Fibroblast of pulmonary artery (primary cell): ENCODE results near the gene IPO13.

Experiments used
- DNase-seq: peaks from one replicate; pipeline ENCODE4 v3.0.0-alpha.2; 2010; ENCODE audit warnings: low read depth
- H3K4me3 ChIP-seq: replicated peaks from 2 replicates; pipeline ENCODE4 v1.5.1; 2011; ENCODE audit warnings: low read depth, mild to moderate bottlenecking, control low read depth, low read length, moderate library complexity
- TF ChIP-seq, protein P1 (sequence below): IDR thresholded peaks from 2 replicates; pipeline ENCODE4 v1.5.1; 2011; ENCODE audit warnings: mild to moderate bottlenecking, control low read depth, low read length, inconsistent platforms; ENCODE audit errors: missing control alignments

Gene IPO13, protein sequence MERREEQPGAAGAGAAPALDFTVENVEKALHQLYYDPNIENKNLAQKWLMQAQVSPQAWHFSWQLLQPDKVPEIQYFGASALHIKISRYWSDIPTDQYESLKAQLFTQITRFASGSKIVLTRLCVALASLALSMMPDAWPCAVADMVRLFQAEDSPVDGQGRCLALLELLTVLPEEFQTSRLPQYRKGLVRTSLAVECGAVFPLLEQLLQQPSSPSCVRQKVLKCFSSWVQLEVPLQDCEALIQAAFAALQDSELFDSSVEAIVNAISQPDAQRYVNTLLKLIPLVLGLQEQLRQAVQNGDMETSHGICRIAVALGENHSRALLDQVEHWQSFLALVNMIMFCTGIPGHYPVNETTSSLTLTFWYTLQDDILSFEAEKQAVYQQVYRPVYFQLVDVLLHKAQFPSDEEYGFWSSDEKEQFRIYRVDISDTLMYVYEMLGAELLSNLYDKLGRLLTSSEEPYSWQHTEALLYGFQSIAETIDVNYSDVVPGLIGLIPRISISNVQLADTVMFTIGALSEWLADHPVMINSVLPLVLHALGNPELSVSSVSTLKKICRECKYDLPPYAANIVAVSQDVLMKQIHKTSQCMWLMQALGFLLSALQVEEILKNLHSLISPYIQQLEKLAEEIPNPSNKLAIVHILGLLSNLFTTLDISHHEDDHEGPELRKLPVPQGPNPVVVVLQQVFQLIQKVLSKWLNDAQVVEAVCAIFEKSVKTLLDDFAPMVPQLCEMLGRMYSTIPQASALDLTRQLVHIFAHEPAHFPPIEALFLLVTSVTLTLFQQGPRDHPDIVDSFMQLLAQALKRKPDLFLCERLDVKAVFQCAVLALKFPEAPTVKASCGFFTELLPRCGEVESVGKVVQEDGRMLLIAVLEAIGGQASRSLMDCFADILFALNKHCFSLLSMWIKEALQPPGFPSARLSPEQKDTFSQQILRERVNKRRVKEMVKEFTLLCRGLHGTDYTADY

DNA sequence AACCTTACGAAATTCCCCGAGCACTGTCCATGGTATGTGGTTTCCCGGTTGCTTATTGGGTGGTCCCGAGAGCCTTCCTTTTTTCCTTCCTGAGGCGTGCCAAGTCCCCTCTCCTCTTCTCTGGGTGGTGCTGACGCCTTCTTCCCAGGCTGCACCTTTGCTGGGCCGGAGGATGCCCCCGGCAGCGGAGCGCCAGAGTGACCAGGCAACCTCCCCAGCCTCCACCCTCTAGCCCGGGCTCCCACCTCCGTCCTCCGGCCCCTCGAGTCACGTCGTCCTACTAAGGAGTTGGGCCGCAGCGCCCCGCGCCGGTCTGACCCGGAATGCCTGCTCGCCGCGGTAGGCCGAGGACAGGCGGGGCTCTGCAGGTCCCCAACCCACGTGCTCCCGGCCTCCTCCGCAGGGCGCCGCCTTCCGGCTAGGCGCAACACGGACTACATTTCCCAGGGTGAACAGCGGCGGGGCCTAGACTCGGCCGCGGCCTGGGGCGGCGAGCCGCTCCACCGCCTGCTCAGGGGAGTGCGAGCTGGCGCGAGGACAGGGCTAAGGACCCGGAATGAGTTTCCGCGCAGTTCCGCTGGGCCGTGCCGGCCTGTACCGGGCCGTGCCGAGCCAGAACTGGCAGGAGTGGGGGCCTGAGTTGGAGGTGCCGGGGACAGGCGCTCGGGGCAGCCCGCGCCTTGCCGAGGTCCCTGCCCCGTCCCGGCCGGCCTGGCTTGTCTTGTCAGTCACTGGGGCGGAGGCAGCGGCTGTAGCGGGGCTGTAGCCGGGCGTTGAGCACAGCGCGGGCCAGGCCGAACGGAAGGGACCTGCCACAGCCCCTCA, at the start of gene IPO13:
Gene IPO13 (plus strand): TSS at position 715 of the 825 bp plus-strand sequence. CDS start 651 bp downstream, outside the sequence.
- H3K4me3 ChIP-seq, result peak within 1 kb of the TSS; percentile 92
- TF ChIP-seq, protein P1, sequence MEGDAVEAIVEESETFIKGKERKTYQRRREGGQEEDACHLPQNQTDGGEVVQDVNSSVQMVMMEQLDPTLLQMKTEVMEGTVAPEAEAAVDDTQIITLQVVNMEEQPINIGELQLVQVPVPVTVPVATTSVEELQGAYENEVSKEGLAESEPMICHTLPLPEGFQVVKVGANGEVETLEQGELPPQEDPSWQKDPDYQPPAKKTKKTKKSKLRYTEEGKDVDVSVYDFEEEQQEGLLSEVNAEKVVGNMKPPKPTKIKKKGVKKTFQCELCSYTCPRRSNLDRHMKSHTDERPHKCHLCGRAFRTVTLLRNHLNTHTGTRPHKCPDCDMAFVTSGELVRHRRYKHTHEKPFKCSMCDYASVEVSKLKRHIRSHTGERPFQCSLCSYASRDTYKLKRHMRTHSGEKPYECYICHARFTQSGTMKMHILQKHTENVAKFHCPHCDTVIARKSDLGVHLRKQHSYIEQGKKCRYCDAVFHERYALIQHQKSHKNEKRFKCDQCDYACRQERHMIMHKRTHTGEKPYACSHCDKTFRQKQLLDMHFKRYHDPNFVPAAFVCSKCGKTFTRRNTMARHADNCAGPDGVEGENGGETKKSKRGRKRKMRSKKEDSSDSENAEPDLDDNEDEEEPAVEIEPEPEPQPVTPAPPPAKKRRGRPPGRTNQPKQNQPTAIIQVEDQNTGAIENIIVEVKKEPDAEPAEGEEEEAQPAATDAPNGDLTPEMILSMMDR, result peak; percentile 42
- DNase-seq, result peak; percentile 96

DNA sequence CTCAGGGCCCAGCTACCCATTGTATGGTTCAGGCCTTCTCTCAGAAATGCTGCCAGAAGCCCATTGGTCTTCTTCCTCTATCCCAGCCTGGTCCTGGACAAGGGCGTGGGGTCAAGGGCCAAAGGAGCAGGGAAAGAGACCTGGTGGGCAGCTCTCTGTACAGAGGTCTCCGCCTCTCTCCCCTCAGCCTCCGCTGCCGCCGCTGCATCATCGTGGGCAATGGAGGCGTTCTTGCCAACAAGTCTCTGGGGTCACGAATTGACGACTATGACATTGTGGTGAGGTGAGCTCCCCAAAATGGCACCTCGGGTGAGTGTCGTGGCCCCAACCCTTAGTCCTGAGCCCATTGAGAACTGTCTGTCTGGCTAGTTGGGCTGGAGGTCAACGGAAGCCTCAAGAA, 47.8 kb upstream of the IPO13 start:
- TF ChIP-seq, protein P1, result no peak
- H3K4me3 ChIP-seq, result no peak overlapping the region

DNA sequence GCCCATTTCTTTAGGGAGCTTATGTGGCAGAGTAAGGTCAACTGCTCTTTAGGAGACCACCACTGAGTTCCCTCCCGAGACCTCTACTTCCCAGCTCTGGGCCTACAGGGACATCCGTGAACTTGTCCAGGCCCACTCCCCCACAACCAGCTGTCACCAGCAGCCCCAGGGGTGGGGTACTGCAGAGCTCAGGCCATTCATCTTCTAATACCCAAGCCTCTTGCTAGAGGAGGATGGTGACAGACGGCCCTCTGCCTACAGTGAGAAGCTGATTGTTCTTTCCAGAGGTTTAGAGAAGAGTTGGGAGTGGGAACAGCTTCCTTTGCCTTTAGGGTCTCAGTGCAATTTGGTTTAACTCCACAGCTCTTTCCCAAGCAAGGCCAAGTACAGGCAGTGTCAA, 46.4 kb upstream of the IPO13 start:
- H3K4me3 ChIP-seq, result no peak overlapping the region
- DNase-seq, result no peak
- TF ChIP-seq, protein P1, result no peak

More for the DNA sequence above, 47.8 kb upstream of the IPO13 start:
- no peak for DNase-seq

DNA sequence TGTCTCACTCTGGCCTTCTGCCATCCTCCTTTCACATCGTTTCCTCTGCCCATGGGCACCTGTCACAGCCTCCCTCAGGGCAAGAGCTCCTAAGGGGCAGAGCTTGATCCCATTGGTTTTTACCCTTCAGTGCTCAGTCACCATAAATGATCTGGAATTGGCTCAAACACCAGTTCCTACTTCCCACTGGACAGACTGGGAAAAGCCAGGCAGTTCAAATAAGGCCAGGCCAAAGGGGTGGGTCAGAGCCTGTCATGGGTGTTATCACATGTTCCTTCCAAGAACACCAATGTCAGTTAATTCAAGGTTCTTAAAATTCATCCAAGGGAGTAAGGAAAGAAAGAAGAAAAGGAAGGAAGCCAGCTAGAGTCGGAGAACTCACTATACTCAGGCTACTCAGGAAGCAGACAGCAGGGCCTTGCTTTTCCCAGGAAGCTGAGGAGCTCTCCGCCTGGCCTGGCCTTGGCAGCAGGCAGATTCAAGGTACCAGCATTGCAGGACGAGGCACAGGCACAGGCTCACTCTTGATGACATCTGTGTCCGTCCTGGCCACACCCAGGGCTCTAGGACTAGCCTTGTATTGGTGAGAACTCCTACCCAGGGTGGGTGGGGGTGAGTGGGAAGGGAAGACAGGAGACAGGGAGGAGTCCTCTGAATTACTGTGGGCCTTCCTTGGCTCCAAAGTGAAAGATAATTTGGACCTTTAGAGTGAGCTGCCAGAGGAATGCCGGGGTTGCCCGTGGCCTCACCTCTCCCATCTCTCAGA, 45.4 kb upstream of the IPO13 start:
- no peak overlapping the region for H3K4me3 ChIP-seq
- TF ChIP-seq, protein P1, result no peak
- no peak for DNase-seq

DNA sequence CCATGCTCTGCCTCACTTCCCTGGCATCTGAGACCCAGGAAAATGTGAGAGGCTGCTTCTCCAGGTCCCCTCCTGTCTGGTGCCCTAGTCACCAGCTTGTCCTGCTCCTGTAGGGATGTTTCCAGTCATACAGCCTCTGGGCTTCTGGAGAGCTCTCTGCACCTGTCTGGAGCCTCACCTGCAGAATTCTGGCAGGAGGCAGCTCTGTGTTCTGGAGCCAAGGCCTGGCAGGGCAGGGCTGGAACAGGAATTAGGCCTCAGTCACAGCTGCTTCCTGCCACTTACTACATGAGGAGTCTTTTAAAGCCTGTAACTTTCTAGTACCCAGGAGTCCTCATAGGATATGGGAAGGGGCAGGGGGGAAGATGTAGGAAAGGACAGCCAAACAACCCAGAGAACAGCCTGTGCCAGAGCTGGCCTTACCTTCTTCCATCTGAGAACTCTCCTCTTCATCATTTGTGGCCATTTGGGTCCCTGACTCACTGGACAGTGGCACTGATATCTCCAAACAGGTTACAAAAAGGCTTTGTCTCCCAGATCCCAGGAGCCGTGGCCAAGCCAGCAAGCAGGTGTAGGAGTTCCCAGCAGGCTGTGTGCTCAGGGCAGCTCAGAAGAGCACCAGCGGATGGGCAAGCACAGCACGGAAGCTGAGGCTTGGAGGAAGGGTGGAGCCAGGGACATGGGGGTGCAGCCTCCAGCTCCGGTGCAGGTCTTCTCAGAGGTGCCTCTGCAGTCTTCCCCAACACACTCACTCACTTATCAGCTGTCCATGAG, 44.5 kb upstream of the IPO13 start:
- no peak for DNase-seq
- H3K4me3 ChIP-seq, result no peak overlapping the region
- TF ChIP-seq, protein P1, result no peak
